ENCODE results near the gene PPP1R14B. TPM values are rescaled to one million over a fixed set of nuclear protein-coding genes. Genes with fewer than 3 reads are reported as not detected.

Gene PPP1R14B
- total and polyA plus RNA-seq, 2 donors (not counting 3 experiments of a cell fraction or from before 2014, with no cell fraction given) = 308 to 431 TPM

DNA sequence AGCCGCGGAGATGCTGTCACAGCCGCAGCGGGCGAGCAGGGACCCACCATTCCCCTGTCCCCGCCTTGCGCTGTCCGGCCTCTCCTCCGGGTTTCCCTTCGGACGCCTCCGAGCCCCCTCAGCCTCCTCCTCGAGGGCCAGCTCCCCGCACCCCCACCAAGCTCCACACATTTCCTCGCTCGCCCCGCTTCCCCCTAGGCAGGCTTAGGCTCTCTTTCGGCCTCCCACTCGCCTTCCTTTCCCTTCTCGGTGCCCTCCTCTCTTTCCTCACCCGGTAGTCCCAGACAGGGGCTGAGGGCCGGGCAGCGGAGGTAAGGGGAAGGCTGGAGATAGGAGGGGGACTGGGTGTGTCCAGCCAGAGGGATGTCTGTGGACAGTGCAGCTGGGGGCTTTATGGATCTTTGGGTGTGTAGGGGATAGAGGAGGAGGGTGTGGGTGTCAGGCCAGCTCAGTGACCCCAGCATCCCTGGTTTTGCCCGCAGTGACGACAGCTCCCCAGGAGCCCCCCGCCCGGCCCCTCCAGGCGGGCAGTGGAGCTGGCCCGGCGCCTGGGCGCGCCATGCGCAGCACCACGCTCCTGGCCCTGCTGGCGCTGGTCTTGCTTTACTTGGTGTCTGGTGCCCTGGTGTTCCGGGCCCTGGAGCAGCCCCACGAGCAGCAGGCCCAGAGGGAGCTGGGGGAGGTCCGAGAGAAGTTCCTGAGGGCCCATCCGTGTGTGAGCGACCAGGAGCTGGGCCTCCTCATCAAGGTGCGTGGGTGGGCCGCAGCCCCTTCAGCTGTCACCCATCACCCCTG lies 45.9 kb upstream of the PPP1R14B start:
- TF ChIP-seq JUN (IDR thresholded peaks at IDR 0.05; ENCODE audit: borderline replicate concordance, insufficient read depth, insufficient read length, low read depth) (no peak), GATA2 (IDR thresholded peaks at IDR 0.05; ENCODE audit: insufficient read depth, insufficient read length, low read depth, low read length) (no peak), MYC (IDR thresholded peaks at IDR 0.05; ENCODE audit: low read depth, low read length) (no peak), EZH2 (IDR thresholded peaks at IDR 0.05; ENCODE audit: borderline replicate concordance, low read depth, low read length, severe bottlenecking) (peak; percentile 85), POLR2A (IDR thresholded peaks at IDR 0.05; ENCODE audit: low read depth, low read length) (no peak), FOS (IDR thresholded peaks at IDR 0.05; ENCODE audit: borderline replicate concordance, insufficient read depth, low read length) (no peak)
- TF ChIP-seq, protein P1, sequence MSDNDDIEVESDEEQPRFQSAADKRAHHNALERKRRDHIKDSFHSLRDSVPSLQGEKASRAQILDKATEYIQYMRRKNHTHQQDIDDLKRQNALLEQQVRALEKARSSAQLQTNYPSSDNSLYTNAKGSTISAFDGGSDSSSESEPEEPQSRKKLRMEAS (IDR thresholded peaks at IDR 0.05; ENCODE audit: insufficient read depth, insufficient read length) = no peak
- TF ChIP-seq, protein P2, sequence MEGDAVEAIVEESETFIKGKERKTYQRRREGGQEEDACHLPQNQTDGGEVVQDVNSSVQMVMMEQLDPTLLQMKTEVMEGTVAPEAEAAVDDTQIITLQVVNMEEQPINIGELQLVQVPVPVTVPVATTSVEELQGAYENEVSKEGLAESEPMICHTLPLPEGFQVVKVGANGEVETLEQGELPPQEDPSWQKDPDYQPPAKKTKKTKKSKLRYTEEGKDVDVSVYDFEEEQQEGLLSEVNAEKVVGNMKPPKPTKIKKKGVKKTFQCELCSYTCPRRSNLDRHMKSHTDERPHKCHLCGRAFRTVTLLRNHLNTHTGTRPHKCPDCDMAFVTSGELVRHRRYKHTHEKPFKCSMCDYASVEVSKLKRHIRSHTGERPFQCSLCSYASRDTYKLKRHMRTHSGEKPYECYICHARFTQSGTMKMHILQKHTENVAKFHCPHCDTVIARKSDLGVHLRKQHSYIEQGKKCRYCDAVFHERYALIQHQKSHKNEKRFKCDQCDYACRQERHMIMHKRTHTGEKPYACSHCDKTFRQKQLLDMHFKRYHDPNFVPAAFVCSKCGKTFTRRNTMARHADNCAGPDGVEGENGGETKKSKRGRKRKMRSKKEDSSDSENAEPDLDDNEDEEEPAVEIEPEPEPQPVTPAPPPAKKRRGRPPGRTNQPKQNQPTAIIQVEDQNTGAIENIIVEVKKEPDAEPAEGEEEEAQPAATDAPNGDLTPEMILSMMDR (IDR thresholded peaks at IDR 0.05; ENCODE audit: extremely low read depth in 1 of 2, insufficient read depth in 1 of 2, low read depth in 1 of 2, low read length in 2 of 2) = no peak
- Histone ChIP-seq H3K4me2 (ENCODE audit: insufficient read depth, low read length) (no peak overlapping the region), H3K27ac (ENCODE audit: insufficient read depth, low read depth, low read length) (no peak overlapping the region), H2AFZ (ENCODE audit: low read depth, low read length) (no peak overlapping the region), H3K4me3 (replicated peaks in 1 of 3; ENCODE audit: insufficient read depth in 1 of 3, low read depth in 1 of 3, low read length in 3 of 3) (no peak overlapping the region), H4K20me1 (replicated peaks; ENCODE audit: control insufficient read depth, extremely low read depth, insufficient read depth, low read length) (no peaks in the 10 kb centered on the region), H3K9ac (replicated peaks; ENCODE audit: extremely low read depth, insufficient read depth, low read length) (no peak overlapping the region), H3K27me3 (ENCODE audit: control insufficient read depth in 2 of 2, insufficient read depth in 2 of 2, low read length in 2 of 2) (peaks cover 56 to 69% of the 10 kb centered on the region in 2 experiments), H3K9me1 (replicated peaks; ENCODE audit: control insufficient read depth, extremely low read depth, insufficient read depth, low read length) (no peaks in the 10 kb centered on the region), H3K36me3 (ENCODE audit: control insufficient read depth in 2 of 2, extremely low read depth in 1 of 2, insufficient read depth in 2 of 2, low read length in 2 of 2) (no peaks in the 10 kb centered on the region), H3K79me2 (ENCODE audit: control insufficient read depth, insufficient read depth, low read length) (no peaks in the 10 kb centered on the region), H3K9me3 (replicated peaks; ENCODE audit: control insufficient read depth, insufficient read depth, low read length) (no peaks in the 10 kb centered on the region), H3K4me1 (ENCODE audit: control insufficient read depth, extremely low read depth, insufficient read depth, low read length) (no peaks in the 10 kb centered on the region)
- FAIRE-seq (no peak), DNase-seq (ENCODE audit: low read depth, low spot score) (no peak)
- POLR2A ChIA-PET = no interaction called here
- CTCF ChIA-PET = interaction anchor here (1.7 to 4.5 kb wide), 2 partner anchors 9 to 12 kb away, joined by 10 to 17 read pairs; partner anchors contain the start of genes CATSPERZ and ESRRA
- no TSS peak for BruUV-seq (replicated peaks)
- intact Hi-C loops (cut with micrococcal nuclease) (no loop called here), dilution Hi-C loops (cut with MboI; ENCODE audit: extremely low pct_ligation_motif_present, low sequenced_read_pairs) (no loop called here)
